NCI-H1436 (cell line): ENCODE measurements around the gene DMXL1.
"Not testable (repeated sequence)": the region's sequence is repeated elsewhere in the genome, so short reads cannot be mapped to it uniquely, and the experiment has no call there.

ENCODE experiments used
- DNase-seq: peaks from one replicate; lab custom pipeline; 2025; lab: John Stamatoyannopoulos, UW

DMXL1 gene

GRCh38 chr5:119200795-119201194, 129.9 kb downstream of the DMXL1 start:
- no peak for DNase-seq

GRCh38 chr5:119207105-119207504, 136.2 kb downstream of the DMXL1 start:
- DNase-seq: no peak

- no peak for DNase-seq
These were observed 141.1 kb downstream of the DMXL1 start for GRCh38 chr5:119212026-119212425.

- DNase-seq: no peak
These were observed 141.8 kb downstream of the DMXL1 start for GRCh38 chr5:119212676-119213075.

- DNase-seq: no peak
These were observed 146.3 kb downstream of the DMXL1 start for GRCh38 chr5:119217183-119217582.

GRCh38 chr5:119218830-119219782, 148.2 kb downstream of the DMXL1 start:
- no peak for DNase-seq

- no peak for DNase-seq
These were observed 149.8 kb downstream of the DMXL1 start for GRCh38 chr5:119220576-119221197.

- no peak for DNase-seq
These were observed 150.4 kb downstream of the DMXL1 start for GRCh38 chr5:119221330-119221729.

GRCh38 chr5:119229950-119230349, 159.1 kb downstream of the DMXL1 start:
- DNase-seq: no peak

GRCh38 chr5:119238265-119239118, 167.6 kb downstream of the DMXL1 start:
- DNase-seq: no peak

- no peak for DNase-seq
These were observed 168.2 kb downstream of the DMXL1 start for GRCh38 chr5:119239119-119239417.

- DNase-seq: not testable (repeated sequence)
These were observed 168.9 kb downstream of the DMXL1 start for GRCh38 chr5:119239826-119240225.

GRCh38 chr5:119243888-119244287, 173.0 kb downstream of the DMXL1 start:
- no peak for DNase-seq

- no peak for DNase-seq
These were observed 180.3 kb downstream of the DMXL1 start for GRCh38 chr5:119250946-119251901.

GRCh38 chr5:119255571-119256356, 184.9 kb downstream of the DMXL1 start:
- peak; percentile 1 for DNase-seq

GRCh38 chr5:119257613-119258012, 186.7 kb downstream of the DMXL1 start:
- DNase-seq: no peak

GRCh38 chr5:119263639-119264038, 192.8 kb downstream of the DMXL1 start:
- no peak for DNase-seq

GRCh38 chr5:119264186-119264585, 193.3 kb downstream of the DMXL1 start:
- no peak for DNase-seq

- DNase-seq: peak; percentile 94
These were observed 197.1 kb downstream of the DMXL1 start for GRCh38 chr5:119267958-119268386.

GRCh38 chr5:119268387-119269060, 197.6 kb downstream of the DMXL1 start:
- peak; percentile 80 for DNase-seq
